Stimulated activated CD8-positive, alpha-beta memory T cell treated with anti-CD3 and anti-CD28 coated beads, Interleukin-4, amount 100 ng/mL, for 24 hours (primary cell): Measurements from ENCODE around the gene TMOD1.
A peak's percentile ranks its signal among the peaks of the same experiment; 100 is the strongest.
"Not testable (repeated sequence)": the region's sequence is repeated elsewhere in the genome, so short reads cannot be mapped to it uniquely, and the experiment has no call there.

Source experiments
- DNase-seq: peaks from one replicate; pipeline ENCODE4 v3.0.0-alpha.2; 2020; ENCODE audit warnings: low read depth

The TMOD1 gene

DNA sequence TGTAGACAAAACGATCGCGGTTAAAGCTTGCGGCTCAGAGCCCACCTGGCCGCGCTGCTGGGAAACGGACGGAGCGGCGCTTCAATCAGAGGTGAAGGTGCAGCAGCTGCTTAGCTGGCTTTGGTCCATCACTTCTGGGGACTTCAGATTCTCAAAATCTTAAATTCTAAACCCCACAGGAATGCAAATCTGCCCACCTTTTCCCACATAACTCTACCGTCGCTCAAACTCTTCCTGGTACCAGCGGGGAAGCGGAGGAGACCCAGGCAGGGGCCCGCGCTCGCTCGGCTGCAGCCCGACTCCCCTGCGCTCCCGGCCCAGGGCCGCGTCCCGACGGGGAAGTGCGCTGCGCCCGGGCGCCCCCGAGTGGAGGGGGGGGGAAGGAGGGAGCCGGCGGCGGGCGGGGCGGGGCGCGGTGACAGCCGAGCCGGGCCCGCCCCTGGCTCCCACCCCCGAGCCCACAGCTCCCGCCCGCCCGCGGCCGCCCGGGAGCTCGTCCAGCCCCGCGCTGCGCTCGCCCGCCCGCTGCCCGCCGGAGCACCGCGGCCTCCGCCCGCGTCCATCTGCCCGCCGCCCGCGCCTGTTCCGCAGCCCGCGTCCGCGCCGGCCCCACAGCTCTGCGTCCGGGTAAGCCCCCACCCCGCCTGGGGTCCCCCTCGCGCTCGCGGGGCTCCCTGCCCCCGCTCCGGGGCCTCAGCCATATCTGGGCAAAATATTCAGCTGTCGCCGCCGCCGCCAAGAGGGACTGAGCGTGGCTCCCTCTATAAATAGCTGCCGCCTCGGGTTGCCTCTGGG lies at the start of gene TMOD1:
Gene TMOD1 (plus strand): TSS at position 490 of the 795 bp plus-strand sequence. CDS start 22,523 bp downstream, outside the sequence.
- DNase-seq, result peak; percentile 24

DNA sequence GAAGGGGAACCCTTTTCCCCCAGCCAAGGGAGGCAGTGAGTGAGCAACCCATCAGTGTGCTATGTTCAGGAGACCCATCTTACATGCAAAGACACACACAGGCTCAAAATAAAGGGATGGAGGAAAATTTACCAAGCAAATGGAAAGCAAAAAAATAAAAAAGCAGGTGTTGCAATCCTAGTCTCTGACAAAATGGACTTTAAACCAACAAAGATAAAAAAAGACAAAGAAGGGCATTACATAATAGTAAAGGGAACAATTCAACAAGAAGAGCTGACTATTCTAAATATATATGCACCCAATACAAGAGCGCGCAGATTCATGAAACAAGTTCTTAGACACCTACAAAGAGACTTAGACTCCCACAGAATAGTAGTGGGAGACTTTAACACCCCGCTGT lies 47.9 kb upstream of the TMOD1 start:
- DNase-seq, result not testable (repeated sequence)

DNA sequence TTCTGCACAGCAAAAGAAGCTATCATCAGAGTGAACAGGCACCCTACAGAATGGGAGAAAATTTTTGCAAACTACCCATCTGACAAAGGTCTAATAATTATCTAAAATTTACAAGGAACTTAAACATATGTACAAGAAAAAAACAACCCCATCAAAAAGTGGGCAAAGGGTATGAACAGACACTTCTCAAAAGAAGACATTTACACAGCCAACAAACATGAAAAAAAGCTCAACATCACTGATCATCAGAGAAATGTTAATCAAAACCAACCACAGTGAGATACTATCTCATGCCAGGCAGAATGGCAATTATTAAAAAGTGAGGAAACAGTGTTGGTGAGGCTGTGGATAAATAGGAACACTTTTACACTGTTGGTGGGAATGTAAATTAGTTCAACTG lies 44.6 kb upstream of the TMOD1 start:
- DNase-seq, result not testable (repeated sequence)

DNA sequence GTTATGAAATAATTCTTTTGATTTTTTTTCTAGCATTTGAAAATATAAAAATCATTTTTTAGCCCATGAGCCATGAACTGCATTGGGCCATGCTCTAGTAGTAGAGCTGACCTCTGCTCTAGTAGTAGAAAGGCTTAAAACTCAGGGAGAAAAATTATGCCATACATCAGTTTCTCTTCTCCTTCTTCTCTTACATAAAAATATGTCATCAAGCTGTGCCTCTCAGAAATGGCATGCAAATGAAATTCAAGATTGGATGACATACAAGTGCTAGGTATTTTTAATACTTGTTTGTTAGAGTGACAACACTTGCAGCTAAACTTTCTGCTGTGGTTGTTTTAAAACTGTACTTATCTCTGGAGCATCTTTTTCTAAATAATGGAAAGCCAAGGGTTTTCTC lies 42.1 kb upstream of the TMOD1 start:
- DNase-seq, result no peak

DNA sequence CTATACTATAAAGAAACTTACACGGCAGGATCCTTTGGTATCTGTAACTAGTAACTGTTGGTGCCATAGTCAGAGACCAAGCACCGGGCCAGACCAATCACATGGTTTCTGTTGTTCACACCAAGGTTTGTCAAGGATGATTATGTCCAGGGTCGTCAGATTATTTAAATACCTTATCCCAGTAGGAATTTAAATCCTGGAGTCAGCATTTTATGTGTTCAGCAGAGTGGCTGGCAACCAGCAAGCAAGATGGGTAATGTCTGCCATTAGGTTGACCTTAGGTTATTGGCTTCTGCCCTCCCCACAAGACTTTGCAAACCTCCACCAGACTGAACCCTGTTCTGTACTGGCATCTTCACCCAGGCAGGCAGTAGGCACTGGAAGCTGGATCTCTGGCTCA lies 39.3 kb upstream of the TMOD1 start:
- DNase-seq, result no peak

DNA sequence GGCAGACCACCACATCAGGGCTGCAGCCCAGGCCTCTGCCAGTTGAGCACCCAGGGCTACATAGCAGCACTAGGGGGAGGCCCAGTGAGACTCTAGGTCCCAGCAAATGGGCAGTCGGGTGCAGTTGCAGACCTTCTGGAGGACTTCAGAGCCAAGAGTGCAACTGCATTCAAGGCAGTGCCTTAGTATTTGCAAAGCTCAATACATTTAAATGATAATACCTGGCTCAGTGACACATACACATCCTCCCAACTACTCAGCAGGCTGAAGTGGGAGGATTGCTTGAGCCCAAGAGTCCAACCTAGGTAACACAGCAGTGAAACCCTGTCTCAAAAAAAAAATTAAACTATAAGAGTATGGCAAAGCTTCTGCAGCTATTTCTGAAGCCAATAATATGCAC lies 38.6 kb upstream of the TMOD1 start:
- no peak for DNase-seq

DNA sequence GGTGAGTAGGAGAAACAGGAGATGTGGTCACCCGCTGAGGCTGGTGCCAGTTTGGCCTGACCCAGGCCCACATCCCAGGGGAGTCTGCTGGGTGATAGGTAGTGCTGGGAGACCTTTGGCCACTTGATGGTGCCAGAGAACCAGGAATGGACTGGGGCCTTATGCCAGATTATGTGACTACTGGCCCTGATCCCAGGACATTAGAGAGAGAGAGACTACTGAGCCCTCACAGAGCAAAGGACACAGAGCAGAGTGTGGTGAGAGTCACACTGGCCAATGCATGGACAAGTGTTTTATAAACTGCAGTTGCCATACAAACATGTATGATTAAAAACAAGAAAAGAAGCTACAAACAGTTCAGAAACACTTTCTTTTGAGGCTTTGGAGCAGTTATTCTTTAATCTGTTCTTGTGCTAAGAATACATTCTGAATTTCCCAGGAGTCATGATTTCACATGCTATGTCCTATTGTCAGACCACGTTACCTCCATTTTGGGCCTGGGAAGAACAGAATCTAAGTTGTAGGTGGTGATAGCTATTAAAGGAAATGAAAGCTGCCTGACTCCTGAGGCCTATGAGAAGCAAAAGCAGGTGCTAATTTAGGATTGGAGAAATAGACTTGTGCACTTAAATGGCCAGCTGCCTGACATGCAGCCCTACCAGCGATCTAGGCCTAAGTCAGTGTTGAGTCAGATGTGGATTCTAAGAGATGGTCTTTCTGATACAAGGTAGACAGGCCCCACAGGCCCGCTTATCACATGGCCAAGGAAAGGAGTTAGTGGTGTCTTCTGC lies 32.6 kb upstream of the TMOD1 start:
- DNase-seq, result peak; percentile 7

DNA sequence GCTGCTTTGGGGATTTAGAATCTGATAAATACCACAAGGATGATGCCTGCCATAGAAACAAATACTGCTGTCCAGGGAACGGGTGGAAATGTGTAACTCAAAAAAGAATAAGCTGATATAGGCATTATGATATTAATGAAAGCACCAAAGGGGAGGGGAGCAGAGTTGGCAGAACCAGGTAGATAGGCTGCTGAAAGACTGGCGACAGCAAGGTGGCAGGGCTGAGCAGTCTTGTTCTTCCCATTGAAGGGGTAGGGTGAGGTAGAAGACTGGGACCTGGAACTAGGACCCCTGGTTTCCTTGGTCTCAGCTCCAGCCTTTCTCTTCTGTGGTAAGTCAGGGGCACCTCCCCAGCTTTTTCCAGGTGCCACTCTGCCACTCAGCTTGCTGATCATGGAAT lies 31.4 kb upstream of the TMOD1 start:
- no peak for DNase-seq

DNA sequence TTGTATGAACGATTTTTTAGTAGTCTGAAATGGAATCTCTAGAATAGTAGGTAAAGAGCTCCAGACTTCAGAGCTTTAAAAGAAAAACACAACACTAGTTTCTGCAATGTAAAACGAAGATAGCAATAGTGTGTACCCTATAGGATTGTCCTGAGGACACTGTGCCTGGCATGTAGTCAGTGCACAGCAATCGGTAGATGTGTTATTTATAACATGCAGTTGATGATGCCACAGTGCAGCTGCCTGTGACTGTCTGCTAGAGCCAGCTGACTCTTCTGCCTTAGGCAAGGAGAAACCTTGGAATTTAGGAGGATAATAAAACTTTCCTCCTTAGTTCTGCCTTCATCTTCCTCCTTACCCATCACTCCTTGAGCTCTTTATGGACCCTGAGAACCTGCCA lies 27.7 kb upstream of the TMOD1 start:
- DNase-seq, result no peak

DNA sequence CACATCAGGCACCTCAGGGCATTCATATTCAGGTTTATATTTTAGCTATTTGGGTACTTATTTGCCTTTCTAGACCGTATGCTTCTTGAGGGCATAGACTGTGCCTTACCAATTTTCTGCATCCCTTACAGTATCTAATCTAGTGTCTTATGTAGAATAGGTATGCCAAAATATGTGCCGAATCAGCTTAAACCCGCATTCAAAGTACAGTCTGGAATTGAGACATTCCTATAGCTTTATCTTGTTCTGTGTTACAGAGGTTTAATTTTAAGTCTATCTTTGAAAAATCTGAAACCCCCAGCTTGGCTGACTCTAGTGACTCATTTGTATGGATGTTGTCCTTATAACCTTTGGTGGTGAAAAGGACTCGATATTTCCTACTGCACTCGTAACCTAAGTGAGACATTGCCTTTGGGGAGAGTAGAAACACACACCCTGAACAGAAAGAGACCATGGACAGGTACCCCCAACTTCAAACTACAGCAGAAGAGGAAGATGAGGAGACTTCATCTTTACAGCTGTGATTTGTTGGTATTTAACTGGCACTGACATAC lies 27.0 kb upstream of the TMOD1 start:
- no peak for DNase-seq

DNA sequence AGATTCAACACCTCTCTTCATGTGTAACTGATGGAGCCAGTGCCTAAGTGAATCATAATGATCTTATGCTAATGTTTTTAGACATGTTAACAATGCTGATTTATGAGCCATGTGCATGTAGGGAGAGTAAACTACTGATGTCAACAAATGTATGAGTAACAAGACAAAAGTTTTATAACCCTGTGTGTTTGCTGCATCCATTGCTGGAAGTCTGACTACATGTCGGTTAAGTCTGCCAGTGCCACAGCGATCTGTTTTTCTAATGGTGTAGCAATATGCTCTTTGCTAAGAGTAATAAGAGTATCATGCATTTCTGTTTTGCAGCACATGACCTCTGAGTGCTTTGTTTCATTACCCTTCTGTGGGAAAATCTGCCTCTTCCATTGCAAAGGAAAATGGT lies 26.4 kb upstream of the TMOD1 start:
- no peak for DNase-seq

DNA sequence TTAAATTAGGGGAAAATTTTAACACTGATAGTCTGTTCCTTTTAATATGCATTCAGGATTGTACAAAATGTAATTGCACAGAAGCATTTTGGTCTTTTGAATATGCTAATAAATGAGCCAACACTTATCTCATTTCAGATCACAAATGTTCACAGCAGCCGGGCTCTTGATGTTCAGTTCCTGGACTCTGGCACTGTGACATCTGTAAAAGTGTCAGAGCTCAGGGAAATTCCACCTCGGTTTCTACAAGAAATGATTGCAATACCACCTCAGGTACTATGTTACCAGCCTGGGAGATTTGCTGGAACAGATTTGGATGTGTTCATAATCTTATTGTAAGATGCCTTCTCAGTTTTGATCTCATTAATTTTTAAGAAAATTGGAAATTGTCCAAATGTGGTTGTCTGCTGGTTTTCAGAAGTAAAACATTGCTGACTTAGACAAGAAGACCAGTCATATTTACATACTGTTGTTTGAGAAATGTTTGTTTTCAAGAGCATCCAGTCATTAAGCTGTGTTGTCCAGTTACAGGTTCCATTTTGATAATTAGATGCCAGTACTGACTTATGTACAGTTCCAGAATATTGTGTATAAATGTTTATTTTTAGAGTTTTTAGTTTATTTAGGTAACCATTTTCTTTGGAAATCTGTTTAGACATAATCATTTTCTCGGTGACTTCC lies 23.0 kb upstream of the TMOD1 start:
- DNase-seq, result no peak

DNA sequence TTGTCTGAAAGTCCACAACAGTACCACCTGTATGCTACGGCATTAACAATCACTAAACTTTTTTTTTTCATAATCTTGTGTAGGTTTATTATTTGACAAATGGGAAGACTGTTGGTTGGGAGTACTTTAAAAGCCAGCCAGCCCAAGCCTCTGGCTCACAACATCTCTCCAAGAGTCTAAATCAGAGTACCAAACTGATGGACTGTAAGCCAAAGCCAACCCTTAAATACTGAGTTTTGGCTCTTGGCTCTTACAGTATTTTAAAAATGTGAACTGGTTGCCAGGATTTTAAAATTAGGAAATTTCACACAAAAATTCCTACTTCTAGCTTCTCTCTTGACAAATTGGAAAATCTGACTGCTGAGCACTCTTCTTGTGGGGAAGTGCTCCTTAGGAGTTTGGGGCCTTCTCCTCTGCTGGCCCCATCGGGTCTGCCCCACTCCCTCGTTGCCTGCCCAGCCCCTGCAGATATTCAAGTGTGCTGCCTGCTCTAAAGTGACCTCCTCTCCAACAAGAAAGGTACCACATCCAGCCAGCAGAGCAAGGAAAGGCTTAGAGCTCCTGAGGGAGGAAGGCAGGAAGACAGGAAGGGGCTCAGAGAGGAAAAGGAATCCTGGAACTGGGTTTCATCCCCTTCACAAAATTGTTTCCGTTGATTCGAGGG lies 21.8 kb upstream of the TMOD1 start:
- DNase-seq, result no peak

DNA sequence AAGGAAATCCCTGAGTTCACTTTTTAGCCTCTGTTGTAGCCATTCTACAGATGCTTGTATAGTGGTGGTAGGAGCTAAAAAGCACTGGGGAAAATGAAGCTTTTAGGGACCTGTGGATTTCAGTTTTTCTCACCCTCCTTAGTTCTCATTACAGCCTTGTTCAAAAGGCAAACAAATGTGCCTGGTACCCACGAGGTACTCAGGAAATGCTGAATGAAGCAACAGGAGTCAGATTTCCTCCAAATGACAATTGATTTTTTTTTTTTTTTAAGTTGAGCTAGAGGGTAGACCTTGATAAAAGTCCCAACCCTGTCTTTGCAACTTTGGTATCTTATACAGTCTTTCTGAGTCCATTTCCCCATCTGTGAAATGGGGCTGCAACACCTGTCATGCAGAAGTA lies 21.3 kb upstream of the TMOD1 start:
- DNase-seq, result no peak

DNA sequence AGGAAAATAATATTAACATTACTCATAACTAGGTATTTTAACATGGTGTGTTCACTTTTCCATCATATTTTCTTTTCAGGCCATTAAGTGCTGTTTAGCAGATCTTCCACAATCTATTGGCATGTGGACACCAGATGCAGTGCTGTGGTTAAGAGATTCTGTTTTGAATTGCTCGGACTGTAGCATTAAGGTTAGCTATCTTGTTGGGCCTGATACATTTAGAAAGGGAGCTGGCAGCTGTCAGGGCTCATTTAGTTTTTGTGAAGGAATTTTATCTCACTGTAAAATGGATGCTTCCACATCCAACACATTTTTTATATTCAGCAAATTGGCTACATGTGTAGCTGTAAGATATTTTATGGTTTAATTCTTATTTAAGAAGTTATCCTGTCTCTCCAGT lies 20.7 kb upstream of the TMOD1 start:
- no peak for DNase-seq

DNA sequence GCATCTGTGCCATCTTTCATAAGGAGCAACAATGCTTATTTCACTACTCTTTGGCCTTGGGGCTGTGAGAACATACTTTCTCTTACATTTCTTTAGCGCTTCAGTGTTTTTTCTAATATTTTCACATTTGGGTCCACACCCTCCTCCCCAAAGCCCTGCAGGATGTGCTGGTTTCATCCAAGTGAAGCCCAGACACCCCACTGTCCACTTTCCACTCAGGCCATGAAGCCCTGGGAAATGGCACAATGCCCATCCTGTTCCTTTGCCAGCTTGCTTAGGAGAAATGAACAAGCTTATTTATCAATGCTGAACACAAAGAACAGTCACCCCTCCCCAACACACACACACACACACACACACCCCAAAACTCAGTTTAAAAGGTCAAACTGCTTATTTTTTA lies 17.3 kb upstream of the TMOD1 start:
- no peak for DNase-seq

DNA sequence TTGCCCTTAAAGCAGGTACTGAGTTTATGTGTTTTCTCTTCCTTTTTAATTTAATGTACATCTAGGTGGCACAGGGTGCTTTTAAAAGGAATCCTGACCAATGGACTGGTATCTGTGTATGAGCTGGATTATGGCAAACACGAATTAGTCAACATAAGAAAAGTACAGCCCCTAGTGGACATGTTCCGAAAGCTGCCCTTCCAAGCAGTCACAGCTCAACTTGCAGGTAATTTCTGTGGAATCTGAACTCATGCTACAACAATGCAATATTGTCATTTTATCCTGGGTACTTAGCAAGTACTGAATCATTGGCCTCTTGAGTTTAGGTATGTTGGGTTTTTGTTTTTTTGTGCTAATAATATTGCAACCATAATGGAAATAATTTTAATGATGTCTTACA lies 14.4 kb upstream of the TMOD1 start:
- DNase-seq, result no peak

DNA sequence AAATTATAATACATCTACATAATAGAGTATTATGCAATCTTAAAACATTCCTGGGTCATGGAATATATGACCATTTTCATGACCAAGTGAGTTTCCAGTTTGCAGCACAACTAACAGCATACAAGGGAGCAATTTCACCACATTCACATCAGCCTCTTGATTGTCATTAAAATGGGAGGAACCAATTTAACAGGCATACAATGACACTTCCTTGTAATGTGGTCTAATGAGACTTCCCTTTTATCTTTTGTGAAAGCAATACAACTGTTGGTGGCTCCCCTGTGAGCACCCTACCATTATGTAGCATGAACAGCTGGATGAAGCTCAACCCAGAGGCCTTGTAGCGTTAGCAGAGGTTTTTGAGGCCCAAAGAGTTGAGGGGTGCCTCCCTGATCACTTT lies 13.6 kb upstream of the TMOD1 start:
- DNase-seq, result no peak

DNA sequence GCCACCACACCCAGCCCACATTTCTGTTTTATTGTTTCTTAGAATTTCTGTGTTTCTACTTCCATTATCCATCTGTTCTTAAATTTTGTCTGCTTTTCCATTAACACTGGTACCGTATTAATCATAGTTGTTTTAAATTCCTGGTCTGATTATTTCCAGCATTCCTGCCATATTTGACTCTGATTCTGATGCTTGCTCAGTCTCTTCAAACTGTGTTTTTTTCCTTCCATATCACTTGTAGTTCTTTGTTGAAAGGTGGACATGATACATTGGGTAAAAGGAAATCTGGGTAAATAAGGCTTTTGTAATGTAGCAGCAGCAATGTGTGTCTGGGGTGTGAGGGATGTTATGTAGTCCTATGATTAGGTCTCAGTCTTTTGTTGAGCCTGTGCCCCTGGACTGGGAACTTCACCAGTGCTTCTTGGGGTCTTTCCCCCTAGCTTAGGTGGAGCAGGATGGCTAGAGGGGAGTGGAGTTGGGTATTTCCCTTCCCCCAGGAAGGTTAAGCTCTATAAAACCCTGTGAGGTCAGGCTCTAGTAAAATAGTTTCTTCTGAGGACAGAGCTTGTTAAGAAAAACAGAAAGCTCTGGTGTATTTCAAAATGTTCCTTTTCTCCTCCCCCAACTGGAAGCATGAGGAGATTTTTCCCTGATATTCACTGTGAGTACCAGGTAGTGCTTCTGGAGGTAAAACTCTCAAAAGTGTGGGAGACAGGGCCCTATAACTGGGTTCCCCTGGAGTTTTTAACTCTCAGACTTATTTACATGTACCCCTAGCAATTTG lies 10.1 kb upstream of the TMOD1 start:
- no peak for DNase-seq

DNA sequence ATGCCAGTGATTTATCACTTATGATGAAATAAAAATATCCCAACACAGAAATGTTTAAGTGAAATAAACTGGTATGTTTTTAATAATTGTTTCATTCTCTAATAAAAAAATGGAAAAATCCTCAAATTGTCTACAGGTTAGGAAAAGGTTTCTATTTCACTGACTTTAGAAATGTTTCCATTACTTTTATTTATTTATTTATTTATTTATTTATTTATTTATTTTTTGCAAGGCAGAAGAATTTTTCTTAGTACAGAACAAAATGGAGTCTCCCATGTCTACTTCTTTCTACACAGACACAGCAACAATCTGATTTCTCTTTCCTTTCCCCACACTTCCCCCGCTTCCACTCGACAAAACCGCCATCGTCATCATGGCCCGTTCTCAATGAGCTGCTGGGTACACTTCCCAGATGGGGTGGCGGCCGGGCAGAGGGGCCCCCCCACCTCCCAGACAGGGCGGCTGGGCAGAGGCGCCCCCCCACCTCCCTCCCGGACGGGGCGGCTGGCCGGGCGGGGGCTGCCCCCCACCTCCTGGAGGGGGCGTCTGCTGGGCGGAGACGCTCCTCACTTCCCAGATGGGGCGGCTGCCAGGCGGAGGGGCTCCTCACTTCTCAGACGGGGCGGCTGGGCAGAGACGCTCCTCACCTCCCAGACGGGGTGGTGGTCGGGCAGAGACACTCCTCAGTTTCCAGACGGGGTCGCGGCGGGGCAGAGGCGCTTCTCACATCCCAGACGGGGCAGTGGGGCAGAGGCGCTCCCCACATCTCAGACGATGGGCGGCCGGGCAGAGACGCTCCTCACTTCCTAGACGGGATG lies 3.7 kb upstream of the TMOD1 start:
- DNase-seq, result not testable (repeated sequence)
